Measurements from ENCODE around the gene DDX41. TPM values are rescaled to one million over a fixed set of nuclear protein-coding genes. Genes with fewer than 3 reads are reported as not detected.
A peak's percentile ranks its signal among the peaks of the same experiment; 100 is the strongest.

The DDX41 gene
- total RNA-seq, 1 donor from 2014 or later, result 55.4 TPM

GRCh38 chr5:177483042-177483441 lies 33.7 kb downstream of the DDX41 start:
- no peak for DNase-seq

- DNase-seq, result no peak
Measured at GRCh38 chr5:177482359-177482795, 34.4 kb downstream of the DDX41 start.

- DNase-seq, result no peak
Measured at GRCh38 chr5:177479774-177480173, 37.0 kb downstream of the DDX41 start.

- no peak for DNase-seq
Measured at GRCh38 chr5:177478711-177479646, 37.8 kb downstream of the DDX41 start.

- DNase-seq, result no peak
Measured at GRCh38 chr5:177477701-177478477, 38.9 kb downstream of the DDX41 start.

- no peak for DNase-seq
Measured at GRCh38 chr5:177476531-177477233, 40.1 kb downstream of the DDX41 start.

- DNase-seq, result no peak
Measured at GRCh38 chr5:177475563-177476427, 41.0 kb downstream of the DDX41 start.

GRCh38 chr5:177474846-177475562 lies 41.8 kb downstream of the DDX41 start:
- no peak for DNase-seq

- DNase-seq, result no peak
Measured at GRCh38 chr5:177474002-177474476, 42.7 kb downstream of the DDX41 start.

- DNase-seq, result peak; percentile 43
Measured at GRCh38 chr5:177473443-177474001, 43.2 kb downstream of the DDX41 start, which contains the start of gene DBN1. Gene DBN1 (minus strand): TSS chr5:177473634. CDS start chr5:177473521, 113 bp downstream.

GRCh38 chr5:177472460-177473442 lies 44.0 kb downstream of the DDX41 start:
- no peak for DNase-seq

GRCh38 chr5:177471610-177472356 lies 45.0 kb downstream of the DDX41 start:
- DNase-seq, result no peak

GRCh38 chr5:177470759-177471536 lies 45.8 kb downstream of the DDX41 start:
- DNase-seq, result no peak

GRCh38 chr5:177469750-177470525 lies 46.8 kb downstream of the DDX41 start:
- no peak for DNase-seq

- peak; percentile 37 for DNase-seq
Measured at GRCh38 chr5:177468685-177469628, 47.8 kb downstream of the DDX41 start.
